Activated CD8-positive, alpha-beta T cell treated with anti-CD3 and anti-CD28 coated beads for 36 hours (primary cell): Measurements from ENCODE around the gene PPIL6. TPM values are rescaled to one million over a fixed set of nuclear protein-coding genes. Genes with fewer than 3 reads are reported as not detected.
A peak's percentile ranks its signal among the peaks of the same experiment; 100 is the strongest.

Experiments
- ATAC-seq: fragments of 200-7000 bp; cut with Tn5 transposase; one replicate; pipeline ENCODE4 v1.10.0; 2021; ENCODE audit warnings: mild to moderate bottlenecking, moderate library complexity
- CTCF ChIA-PET: fragments of 350-600 bp; sonication (Branson Sonifier 250); formaldehyde crosslinking; loops from one replicate; lab custom pipeline; 2021; ENCODE audit warnings: antibody characterized with exemption; lab: Charles Lee
- POLR2A ChIA-PET: fragments of 350-600 bp; sonication (Branson Sonifier 250); formaldehyde crosslinking; loops from one replicate; lab custom pipeline; 2021; ENCODE audit warnings: antibody characterized with exemption; lab: Charles Lee
- DNase-seq: peaks from one replicate; pipeline ENCODE4 v3.0.0-alpha.2; 2020
- H3K27ac Mint-ChIP-seq: one replicate; pipeline ENCODE4 v1.8.0; 2021; ENCODE audit warnings: mild to moderate bottlenecking, mixed read lengths
- H3K27me3 Mint-ChIP-seq: one replicate; pipeline ENCODE4 v1.8.0; 2021; ENCODE audit warnings: mixed read lengths
- H3K36me3 Mint-ChIP-seq: one replicate; pipeline ENCODE4 v1.8.0; 2021; ENCODE audit warnings: low read depth, mixed read lengths
- H3K4me1 Mint-ChIP-seq: one replicate; pipeline ENCODE4 v1.8.0; 2021; ENCODE audit warnings: low read depth, mixed read lengths
- H3K4me3 Mint-ChIP-seq: one replicate; pipeline ENCODE4 v1.8.0; 2021; ENCODE audit warnings: mild to moderate bottlenecking, moderate library complexity, mixed read lengths
- H3K9me3 Mint-ChIP-seq: one replicate; pipeline ENCODE4 v1.8.0; 2021; ENCODE audit warnings: mixed read lengths
- intact Hi-C: fragments of 100-400 bp; cut with micrococcal nuclease; formaldehyde crosslinking; loops from one replicate; pipeline ENCODE4 v1.10.0; 2022
- total RNA-seq, 2 experiments: library from RNA; stranded (reverse); gene quantifications; one replicate each; pipeline ENCODE4 v1.2.3, GENCODE V29; 2021
- TF ChIP-seq, protein P1 (sequence below): fragments of 200-600 bp; IDR thresholded peaks from one replicate; pipeline ENCODE4 v1.8.0; 2022; ENCODE audit warnings: antibody characterized with exemption, mild to moderate bottlenecking

The PPIL6 gene
- total RNA-seq, 2 experiments from 2014 or later = 0.27 to 0.38 TPM

DNA sequence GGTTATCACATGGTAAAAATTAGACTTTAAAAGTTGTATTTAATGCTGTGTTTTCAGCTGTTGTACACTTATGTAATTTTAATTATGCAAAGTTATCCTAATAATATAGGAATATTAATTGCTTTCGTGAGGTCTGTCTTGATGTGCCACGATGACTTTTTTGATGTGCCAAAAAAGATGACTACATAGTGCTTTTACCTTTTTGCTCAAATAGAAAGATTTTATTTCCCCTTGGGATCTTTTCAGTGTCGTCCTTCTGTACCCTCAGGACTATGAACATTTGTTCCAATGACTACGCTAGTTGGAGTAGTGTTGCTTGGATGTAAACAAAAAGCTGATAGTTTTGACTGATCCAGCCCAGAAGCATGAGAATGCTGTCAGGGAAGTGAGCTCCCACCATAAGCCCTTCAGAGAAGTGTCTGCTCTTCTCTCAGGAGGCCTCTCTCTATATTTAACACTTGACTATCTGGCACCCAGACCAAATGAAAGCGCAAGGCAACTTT lies 56.9 kb downstream of the PPIL6 start:
- peaks cover 24% of the 10 kb centered on the region for H3K4me1 Mint-ChIP-seq
- H3K4me3 Mint-ChIP-seq = peak overlapping the region; percentile 84
- H3K27me3 Mint-ChIP-seq = no peaks in the 10 kb centered on the region
- H3K27ac Mint-ChIP-seq = peak overlapping the region; percentile 100
- POLR2A ChIA-PET = interaction anchor here (0.7 to 5.3 kb wide), 22 partner anchors 8 to 290 kb away, joined by 3 to 64 read pairs (median 6); partner anchors contain the start of genes CEP57L1, MICAL1 and SESN1
- no peak for ATAC-seq
- no peak for DNase-seq
- CTCF ChIA-PET = interaction anchor here (0.8 to 5.7 kb wide), 40 partner anchors 9 to 702 kb away, joined by 3 to 111 read pairs (median 4); partner anchors contain the start of genes MICAL1, PPIL6, SMPD2 and ZBTB24
- intact Hi-C loops = loop anchor here (2.0 to 5.0 kb wide), 3 partner anchors 71 to 366 kb away; partner anchors contain the start of gene MICAL1
- H3K36me3 Mint-ChIP-seq = peaks cover 18% of the 10 kb centered on the region
- TF ChIP-seq, protein P1, sequence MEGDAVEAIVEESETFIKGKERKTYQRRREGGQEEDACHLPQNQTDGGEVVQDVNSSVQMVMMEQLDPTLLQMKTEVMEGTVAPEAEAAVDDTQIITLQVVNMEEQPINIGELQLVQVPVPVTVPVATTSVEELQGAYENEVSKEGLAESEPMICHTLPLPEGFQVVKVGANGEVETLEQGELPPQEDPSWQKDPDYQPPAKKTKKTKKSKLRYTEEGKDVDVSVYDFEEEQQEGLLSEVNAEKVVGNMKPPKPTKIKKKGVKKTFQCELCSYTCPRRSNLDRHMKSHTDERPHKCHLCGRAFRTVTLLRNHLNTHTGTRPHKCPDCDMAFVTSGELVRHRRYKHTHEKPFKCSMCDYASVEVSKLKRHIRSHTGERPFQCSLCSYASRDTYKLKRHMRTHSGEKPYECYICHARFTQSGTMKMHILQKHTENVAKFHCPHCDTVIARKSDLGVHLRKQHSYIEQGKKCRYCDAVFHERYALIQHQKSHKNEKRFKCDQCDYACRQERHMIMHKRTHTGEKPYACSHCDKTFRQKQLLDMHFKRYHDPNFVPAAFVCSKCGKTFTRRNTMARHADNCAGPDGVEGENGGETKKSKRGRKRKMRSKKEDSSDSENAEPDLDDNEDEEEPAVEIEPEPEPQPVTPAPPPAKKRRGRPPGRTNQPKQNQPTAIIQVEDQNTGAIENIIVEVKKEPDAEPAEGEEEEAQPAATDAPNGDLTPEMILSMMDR = no peak
- no peaks in the 10 kb centered on the region for H3K9me3 Mint-ChIP-seq

DNA sequence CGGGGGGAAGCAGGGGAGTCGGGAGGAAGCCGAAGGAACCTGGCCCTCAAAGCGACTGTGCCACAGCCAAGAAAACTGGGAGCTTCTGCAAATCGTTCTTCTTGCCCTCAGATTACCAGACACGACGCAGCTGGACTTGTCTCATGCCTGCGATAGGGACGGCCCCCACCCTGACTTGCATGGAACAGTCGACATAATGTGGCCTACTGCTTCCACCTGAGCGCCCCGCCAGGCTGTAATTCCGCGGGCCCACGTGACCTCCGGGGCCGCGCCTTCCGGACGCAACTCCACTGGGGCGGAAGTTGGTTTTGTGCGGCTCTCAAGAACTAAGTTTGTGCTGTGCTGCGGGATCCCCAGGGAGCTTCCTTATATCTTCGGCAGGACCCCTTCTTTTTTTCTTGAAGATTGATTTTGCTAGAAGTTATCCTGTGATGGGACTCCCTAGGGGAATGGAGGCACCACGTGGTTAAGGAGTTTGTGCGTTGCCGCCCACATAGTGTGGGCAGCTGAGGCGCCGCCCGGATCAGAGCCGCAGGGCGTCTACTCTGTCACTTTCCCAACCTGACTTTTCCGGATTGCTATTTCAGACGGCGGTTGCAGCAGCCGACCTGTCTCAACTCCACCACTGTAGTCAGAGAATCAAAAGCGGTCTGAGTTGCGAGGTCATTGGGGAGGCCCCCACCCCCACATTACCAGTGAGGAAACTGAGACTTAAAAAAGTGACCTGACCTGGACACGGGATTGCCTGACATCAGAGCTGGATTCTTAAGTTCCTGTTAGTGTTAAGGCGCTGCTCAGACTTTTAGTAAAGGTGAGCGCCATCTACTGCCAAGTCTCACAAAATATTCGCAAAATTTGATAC lies 57.6 kb downstream of the PPIL6 start:
- ChIA-PET POLR2A (interaction anchor here (0.5 to 5.3 kb wide), 41 partner anchors 9 to 1493 kb away, joined by 3 to 64 read pairs (median 4); partner anchors contain the start of genes CEP57L1, MICAL1, SESN1 and SMPD2), CTCF (interaction anchor here (0.6 to 5.7 kb wide), 42 partner anchors 9 to 702 kb away, joined by 3 to 111 read pairs (median 4); partner anchors contain the start of genes MICAL1, PPIL6, SMPD2 and ZBTB24)
- H3K4me1 Mint-ChIP-seq = peaks cover 31% of the 10 kb centered on the region
- H3K27ac Mint-ChIP-seq = peak overlapping the region; percentile 100
- no peaks in the 10 kb centered on the region for H3K9me3 Mint-ChIP-seq
- intact Hi-C loops = loop anchor here (2.0 to 5.0 kb wide), 3 partner anchors 72 to 366 kb away; partner anchors contain the start of gene MICAL1
- peaks cover 25% of the 10 kb centered on the region for H3K36me3 Mint-ChIP-seq
- no peaks in the 10 kb centered on the region for H3K27me3 Mint-ChIP-seq
- H3K4me3 Mint-ChIP-seq = peak overlapping the region; percentile 84
- peak; percentile 69 for ATAC-seq
- TF ChIP-seq, protein P1 = peak; percentile 87
- DNase-seq = peak; percentile 94

DNA sequence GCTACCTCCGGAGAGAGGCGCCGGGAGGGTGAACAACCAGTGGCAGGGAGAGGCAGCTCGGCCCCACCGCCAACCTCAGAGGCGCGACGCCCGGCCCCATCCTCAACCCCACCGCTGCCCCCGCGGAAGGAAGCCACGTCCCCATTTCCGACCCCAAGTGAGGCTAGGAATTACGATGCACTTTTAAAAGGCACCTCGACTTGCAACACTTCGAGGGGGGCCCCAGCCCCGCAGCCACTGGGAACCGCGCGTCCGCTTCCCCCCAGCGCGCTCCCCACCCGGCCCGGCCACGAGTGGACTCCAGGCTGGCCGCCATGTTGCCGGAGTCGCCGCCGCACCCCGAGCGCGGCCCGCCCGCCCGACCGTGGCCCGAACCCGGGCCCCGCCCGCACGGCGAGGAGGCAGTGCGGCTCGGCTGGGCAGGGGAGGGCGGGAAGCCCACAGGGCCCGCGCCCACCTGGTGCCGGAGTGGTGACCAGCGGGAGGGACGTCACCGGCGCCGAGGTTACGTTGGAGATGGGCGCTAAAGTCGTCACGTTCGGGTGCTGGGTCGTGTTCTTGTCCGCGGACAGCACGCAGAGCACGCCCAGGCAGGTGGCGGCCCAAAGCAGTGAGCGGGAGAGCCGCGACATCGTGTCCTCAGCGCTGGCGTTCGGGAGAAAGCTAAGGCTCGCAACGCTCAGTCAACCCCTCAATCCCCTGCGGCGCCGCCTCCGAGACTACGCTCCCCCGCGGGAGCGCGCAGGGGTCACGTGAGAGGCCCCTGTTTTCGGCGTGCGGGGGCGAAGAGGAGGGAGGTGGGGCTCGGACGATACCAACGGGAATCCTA lies 58.5 kb downstream of the PPIL6 start, which contains the start of gene CD164:
TSS of gene CD164 (minus strand) at position 721 of the 829 bp plus-strand sequence. CDS start at position 632, 89 bp downstream.
- ChIA-PET POLR2A (interaction anchor here (0.5 to 5.3 kb wide), 34 partner anchors 9 to 1494 kb away, joined by 3 to 64 read pairs (median 4); partner anchors contain the start of genes CEP57L1, MICAL1, SESN1 and SMPD2), CTCF (interaction anchor here (1.0 to 5.7 kb wide), 16 partner anchors 10 to 218 kb away, joined by 3 to 111 read pairs (median 6); partner anchors contain the start of genes MICAL1, PPIL6 and SMPD2)
- Mint-ChIP-seq H3K4me3 (peak within 1 kb of the TSS; percentile 93), H3K27ac (peak within 1 kb of the TSS; percentile 100), H3K36me3 (peaks cover 31% of the 10 kb centered on the region), H3K27me3 (no peaks in the 10 kb centered on the region), H3K4me1 (peaks cover 35% of the 10 kb centered on the region), H3K9me3 (no peaks in the 10 kb centered on the region)
- DNase-seq (peak; percentile 94), ATAC-seq (peak; percentile 55)
- intact Hi-C loops = loop anchor here (1.0 to 5.0 kb wide), 4 partner anchors 73 to 365 kb away; partner anchors contain the start of genes CEP57L1 and MICAL1
- TF ChIP-seq, protein P1 = no peak

DNA sequence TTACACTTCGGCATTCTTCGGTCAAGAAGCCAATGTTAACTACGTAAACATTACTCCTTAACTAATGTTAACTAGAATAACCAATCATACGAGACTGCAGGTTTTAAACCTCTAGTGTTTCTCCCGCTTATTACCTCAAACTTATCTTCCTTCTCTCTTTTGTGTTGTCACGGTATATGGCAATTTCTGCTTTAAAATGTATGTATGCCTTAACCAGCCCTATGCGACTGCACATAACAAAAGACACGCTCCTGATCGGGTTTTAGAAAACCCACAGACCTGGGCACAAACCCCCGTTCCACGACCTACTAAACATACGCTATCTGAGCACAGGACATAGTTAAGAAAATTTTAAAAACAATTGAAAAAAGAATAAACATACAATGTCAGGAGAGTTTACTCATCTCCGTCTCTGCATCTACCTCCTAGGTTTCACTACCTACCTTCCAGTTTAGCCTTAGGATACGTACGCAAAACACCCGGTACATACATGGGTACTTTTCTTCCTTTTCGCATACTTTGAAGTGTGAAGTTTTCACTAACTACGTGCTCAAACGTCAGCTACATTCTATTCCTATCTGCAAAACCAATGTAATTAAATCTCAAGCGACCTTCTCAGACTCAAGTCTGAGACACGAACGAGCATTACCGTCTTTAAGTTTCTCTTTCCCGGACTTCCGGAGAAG lies 59.2 kb downstream of the PPIL6 start:
- Mint-ChIP-seq H3K4me1 (peaks cover 40% of the 10 kb centered on the region), H3K27ac (peak overlapping the region; percentile 97), H3K27me3 (no peaks in the 10 kb centered on the region), H3K9me3 (no peaks in the 10 kb centered on the region), H3K36me3 (peaks cover 36% of the 10 kb centered on the region), H3K4me3 (peak overlapping the region; percentile 93)
- CTCF ChIA-PET = interaction anchor here (2.6 to 5.7 kb wide), 4 partner anchors 14 to 194 kb away, joined by 10 to 111 read pairs (median 14); partner anchors contain the start of gene MICAL1
- ATAC-seq = peak; percentile 4
- intact Hi-C loops = loop anchor here (1.0 to 5.0 kb wide), 2 partner anchors 286 to 364 kb away; partner anchors contain the start of gene CEP57L1
- TF ChIP-seq, protein P1 = no peak
- POLR2A ChIA-PET = interaction anchor here (0.8 to 5.3 kb wide), 11 partner anchors 8 to 193 kb away, joined by 3 to 64 read pairs (median 10); no protein-coding TSS in a partner anchor
- DNase-seq = peak; percentile 37
